Ovary (tissue), 3 donors: Measurements from ENCODE around the gene TMPRSS5.

Source experiments
- CTCF ChIP-seq, 3 donors: fragments of 450-650 bp in 2 of 3; fragments of 200-600 bp in 1 of 3; IDR thresholded peaks; one replicate each; pipeline versions ENCODE4 v1.5.1 to v1.8.0; 2016 to 2022; ENCODE audit warnings: antibody characterized with exemption in 3 of 3, mild to moderate bottlenecking in 1 of 3
- POLR2A ChIP-seq: fragments of 450-650 bp; IDR thresholded peaks from one replicate; pipeline ENCODE4 v1.6.1; 2017; ENCODE audit warnings: antibody characterized with exemption, mild to moderate bottlenecking, moderate library complexity
- donor health status: DM: no; HTN: no; CAD: no.

DNA sequence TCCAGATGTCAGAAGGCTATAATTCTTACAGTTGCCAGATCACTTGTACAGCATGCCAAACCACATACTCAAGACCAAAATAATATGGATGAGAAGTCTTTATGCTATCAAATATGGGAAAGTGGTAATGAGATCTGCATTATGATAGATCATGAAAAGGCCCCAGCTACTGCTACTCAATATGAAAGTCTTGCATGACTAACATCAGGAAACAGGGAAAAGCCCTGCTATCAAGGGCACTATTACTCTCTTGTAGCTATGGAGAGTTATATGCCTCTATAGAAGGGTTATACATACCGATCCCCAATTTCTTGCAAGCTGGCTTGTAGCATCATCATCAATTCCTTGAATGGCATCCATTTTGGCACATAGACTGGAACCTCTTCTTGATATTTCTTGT is 30.2 kb upstream of the TMPRSS5 start:
- TF ChIP-seq CTCF (IDR thresholded peaks at IDR 0.05) (no peak), POLR2A (no peak)
